Mammary epithelial cell (primary cell): ENCODE measurements around the gene ARL1.

ENCODE experiments used
- EZH2 ChIP-seq: IDR thresholded peaks from 2 replicates; pipeline ENCODE4 v1.6.1; 2012; ENCODE audit warnings: low read length, inconsistent platforms, borderline replicate concordance
- TF ChIP-seq, protein P1 (sequence below), 2 donors: IDR thresholded peaks in 1 of 2; conservative IDR thresholded peaks in 1 of 2; 2 replicates each; pipeline ENCODE4 v1.5.1; 2011 to 2012; ENCODE audit warnings: inconsistent platforms in 2 of 2, low read length in 2 of 2, mild to moderate bottlenecking in 2 of 2, control low read depth in 1 of 2, low read depth in 1 of 2; ENCODE audit not compliant: insufficient read depth in 1 of 2; ENCODE audit errors: extremely low read depth in 1 of 2

DNA sequence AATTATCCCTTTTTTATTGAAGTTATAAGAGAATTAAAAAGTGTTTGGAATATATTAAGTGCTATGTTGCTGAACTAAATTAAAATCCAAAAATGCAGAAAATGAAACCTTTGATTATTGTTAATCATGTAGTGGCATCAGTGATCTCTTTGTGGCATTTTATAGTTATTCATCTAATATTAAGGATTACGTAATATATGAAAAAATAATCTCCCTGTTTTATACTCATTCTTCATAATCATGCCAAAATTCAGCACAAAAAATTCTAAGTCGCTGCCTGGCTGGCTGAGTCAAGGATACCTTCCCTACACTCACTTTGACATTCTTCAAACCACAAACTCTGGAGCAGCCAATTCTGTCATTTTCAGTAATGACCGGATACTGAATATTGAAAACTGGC is 63.7 kb downstream of the ARL1 start:
- TF ChIP-seq EZH2: no peak
- TF ChIP-seq, protein P1, sequence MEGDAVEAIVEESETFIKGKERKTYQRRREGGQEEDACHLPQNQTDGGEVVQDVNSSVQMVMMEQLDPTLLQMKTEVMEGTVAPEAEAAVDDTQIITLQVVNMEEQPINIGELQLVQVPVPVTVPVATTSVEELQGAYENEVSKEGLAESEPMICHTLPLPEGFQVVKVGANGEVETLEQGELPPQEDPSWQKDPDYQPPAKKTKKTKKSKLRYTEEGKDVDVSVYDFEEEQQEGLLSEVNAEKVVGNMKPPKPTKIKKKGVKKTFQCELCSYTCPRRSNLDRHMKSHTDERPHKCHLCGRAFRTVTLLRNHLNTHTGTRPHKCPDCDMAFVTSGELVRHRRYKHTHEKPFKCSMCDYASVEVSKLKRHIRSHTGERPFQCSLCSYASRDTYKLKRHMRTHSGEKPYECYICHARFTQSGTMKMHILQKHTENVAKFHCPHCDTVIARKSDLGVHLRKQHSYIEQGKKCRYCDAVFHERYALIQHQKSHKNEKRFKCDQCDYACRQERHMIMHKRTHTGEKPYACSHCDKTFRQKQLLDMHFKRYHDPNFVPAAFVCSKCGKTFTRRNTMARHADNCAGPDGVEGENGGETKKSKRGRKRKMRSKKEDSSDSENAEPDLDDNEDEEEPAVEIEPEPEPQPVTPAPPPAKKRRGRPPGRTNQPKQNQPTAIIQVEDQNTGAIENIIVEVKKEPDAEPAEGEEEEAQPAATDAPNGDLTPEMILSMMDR (conservative IDR thresholded peaks at IDR 0.05 in 1 of 2, IDR thresholded peaks at IDR 0.05 in 1 of 2; ENCODE audit: extremely low read depth in 1 of 2, insufficient read depth in 1 of 2, low read depth in 1 of 2, low read length in 2 of 2): no peak
